Fibroblast of lung (primary cell): ENCODE data around the gene STRA8. TPM values are rescaled to one million over a fixed set of nuclear protein-coding genes. Genes with fewer than 3 reads are reported as not detected.

Experiments
- DNase-seq, 2 donors: peaks; one replicate each; pipeline versions ENCODE4 v3.0.0 to v3.0.0-alpha.2; 2010; ENCODE audit warnings: low read depth in 2 of 2
- H2AFZ ChIP-seq: 2 replicates; pipeline ENCODE4 v1.5.1; 2012; ENCODE audit warnings: low read length, control low read depth, inconsistent platforms
- H3K27ac ChIP-seq: 2 replicates; pipeline ENCODE4 v1.5.1; 2011; ENCODE audit warnings: low read length, control low read depth; ENCODE audit not compliant: insufficient read depth
- H3K27me3 ChIP-seq: 2 replicates; pipeline ENCODE4 v1.5.1; 2011; ENCODE audit warnings: mild to moderate bottlenecking, low read length; ENCODE audit not compliant: control insufficient read depth, insufficient read depth
- H3K36me3 ChIP-seq: 2 replicates; pipeline ENCODE4 v1.5.1; 2011; ENCODE audit warnings: low read length; ENCODE audit not compliant: control insufficient read depth, insufficient read depth
- H3K4me1 ChIP-seq: 2 replicates; pipeline ENCODE4 v1.5.1; 2011; ENCODE audit warnings: low read length; ENCODE audit not compliant: control insufficient read depth, insufficient read depth; ENCODE audit errors: extremely low read depth
- H3K4me2 ChIP-seq: 2 replicates; pipeline ENCODE4 v1.5.1; 2011; ENCODE audit warnings: low read length, control low read depth; ENCODE audit not compliant: insufficient read depth; ENCODE audit errors: extremely low read depth
- H3K4me3 ChIP-seq, 4 experiments: fragments of 200-600 bp in 1 of 4; sonication (generic) in 1 of 4; replicated peaks in 1 of 4; 2 replicates each; pipeline ENCODE4 v1.5.1; 2011 to 2016; ENCODE audit warnings: low read length in 4 of 4, low read depth in 3 of 4, mild to moderate bottlenecking in 3 of 4, control low read depth in 2 of 4, inconsistent platforms in 1 of 4, mixed read lengths in 1 of 4; ENCODE audit not compliant: insufficient read depth in 1 of 4; ENCODE audit errors: control extremely low read depth in 1 of 4
- H3K79me2 ChIP-seq: 2 replicates; pipeline ENCODE4 v1.5.1; 2012; ENCODE audit warnings: mild to moderate bottlenecking, low read length, inconsistent platforms; ENCODE audit not compliant: control insufficient read depth, insufficient read depth
- H3K9ac ChIP-seq: 2 replicates; pipeline ENCODE4 v1.5.1; 2011; ENCODE audit warnings: mild to moderate bottlenecking, low read length, control low read depth; ENCODE audit not compliant: insufficient read depth
- H3K9me3 ChIP-seq: 2 replicates; pipeline ENCODE4 v1.5.1; 2012; ENCODE audit warnings: low read depth, low read length; ENCODE audit not compliant: control insufficient read depth, insufficient read depth
- H4K20me1 ChIP-seq: 2 replicates; pipeline ENCODE4 v1.5.1; 2011; ENCODE audit warnings: low read length; ENCODE audit not compliant: control insufficient read depth, insufficient read depth; ENCODE audit errors: extremely low read depth
- EZH2 ChIP-seq: IDR thresholded peaks from 2 replicates; pipeline ENCODE4 v1.5.1; 2012; ENCODE audit warnings: low read length, control low read depth, mild to moderate bottlenecking; ENCODE audit errors: missing control alignments
- polyA plus RNA-seq, 2 donors: library from polyadenylated mRNA; depleted of rRNA in 1 of 2; stranded (reverse) in 1 of 2; unstranded in 1 of 2; fragments of >200 nt; gene quantifications; 2 replicates each; pipeline ENCODE4 v1.2.1, GENCODE V29; 2011 to 2012; ENCODE audit warnings: missing spikeins in 1 of 2
- total RNA-seq: library from RNA; depleted of rRNA; stranded (reverse); fragments of >200 nt; gene quantifications from 2 replicates; pipeline ENCODE4 v1.2.1, GENCODE V29; 2014
- TF ChIP-seq, protein P1 (sequence below), 2 donors: IDR thresholded peaks in 1 of 2; conservative IDR thresholded peaks in 1 of 2; 1 replicate in 1 of 2; 2 replicates in 1 of 2; pipeline ENCODE4 v1.5.1; 2011 to 2012; ENCODE audit warnings: low read length in 2 of 2, control low read depth in 1 of 2, inconsistent platforms in 1 of 2, low read depth in 1 of 2, mild to moderate bottlenecking in 1 of 2

The STRA8 gene
- total and polyA plus RNA-seq, 2 donors (not counting 1 experiment from before 2014, with no cell fraction given) = not detected

DNA sequence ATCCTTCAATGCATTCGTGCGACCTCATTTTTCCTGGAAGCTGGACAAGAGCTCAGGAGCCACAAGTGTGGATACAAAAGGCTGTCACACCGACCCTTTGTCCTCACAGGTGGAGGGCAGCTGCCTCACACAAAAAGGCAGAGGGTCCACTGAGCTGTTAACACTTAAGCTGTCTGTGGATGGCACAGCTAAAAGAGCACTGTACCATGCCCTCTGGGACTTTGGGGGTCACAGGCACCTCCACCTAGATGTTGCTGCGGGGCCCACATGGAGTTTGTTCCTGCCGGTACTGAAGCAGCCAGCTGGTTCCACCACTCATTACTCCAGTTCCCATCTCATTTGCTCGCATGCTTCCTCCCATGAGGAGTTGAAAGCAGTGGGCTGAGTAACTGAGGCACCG, 57.0 kb downstream of the STRA8 start:
- Histone ChIP-seq H4K20me1 (no peaks in the 10 kb centered on the region), H3K4me2 (no peak overlapping the region), H3K4me1 (no peaks in the 10 kb centered on the region), H2AFZ (no peak overlapping the region), H3K4me3 (no peak overlapping the region), H3K9me3 (no peaks in the 10 kb centered on the region), H3K27ac (no peak overlapping the region), H3K36me3 (no peaks in the 10 kb centered on the region), H3K79me2 (no peaks in the 10 kb centered on the region), H3K9ac (no peak overlapping the region), H3K27me3 (no peaks in the 10 kb centered on the region)
- DNase-seq = no peak
- no peak for TF ChIP-seq EZH2

DNA sequence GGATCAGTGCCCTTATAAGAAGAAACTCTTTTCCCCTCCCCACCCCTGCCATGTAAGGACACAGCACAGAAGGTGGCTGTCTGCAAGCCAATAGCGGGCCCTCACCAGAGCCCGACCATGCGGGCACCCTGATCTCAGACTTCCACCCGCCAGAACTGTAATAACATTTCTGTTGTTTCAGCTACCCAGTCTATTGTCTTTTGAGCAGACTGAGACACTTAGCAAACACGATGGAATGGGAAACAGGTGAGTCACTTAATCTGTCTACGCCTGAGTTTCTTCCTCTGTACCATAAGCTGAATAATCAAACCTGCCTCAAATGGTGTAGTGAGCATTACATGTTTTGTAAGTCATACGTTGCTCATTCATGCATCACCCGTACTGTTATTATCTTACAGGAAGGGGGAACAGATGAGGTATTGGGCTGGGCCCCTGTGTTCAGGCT, 58.2 kb downstream of the STRA8 start:
- Histone ChIP-seq H3K9ac (no peak overlapping the region), H4K20me1 (no peaks in the 10 kb centered on the region), H3K9me3 (no peaks in the 10 kb centered on the region), H3K4me1 (no peaks in the 10 kb centered on the region), H3K27ac (no peak overlapping the region), H3K4me2 (no peak overlapping the region), H3K4me3 (no peak overlapping the region), H3K36me3 (no peaks in the 10 kb centered on the region), H3K27me3 (no peaks in the 10 kb centered on the region), H2AFZ (no peak overlapping the region), H3K79me2 (no peaks in the 10 kb centered on the region)
- peak; percentile 7 to 91 for DNase-seq
- TF ChIP-seq, protein P1, sequence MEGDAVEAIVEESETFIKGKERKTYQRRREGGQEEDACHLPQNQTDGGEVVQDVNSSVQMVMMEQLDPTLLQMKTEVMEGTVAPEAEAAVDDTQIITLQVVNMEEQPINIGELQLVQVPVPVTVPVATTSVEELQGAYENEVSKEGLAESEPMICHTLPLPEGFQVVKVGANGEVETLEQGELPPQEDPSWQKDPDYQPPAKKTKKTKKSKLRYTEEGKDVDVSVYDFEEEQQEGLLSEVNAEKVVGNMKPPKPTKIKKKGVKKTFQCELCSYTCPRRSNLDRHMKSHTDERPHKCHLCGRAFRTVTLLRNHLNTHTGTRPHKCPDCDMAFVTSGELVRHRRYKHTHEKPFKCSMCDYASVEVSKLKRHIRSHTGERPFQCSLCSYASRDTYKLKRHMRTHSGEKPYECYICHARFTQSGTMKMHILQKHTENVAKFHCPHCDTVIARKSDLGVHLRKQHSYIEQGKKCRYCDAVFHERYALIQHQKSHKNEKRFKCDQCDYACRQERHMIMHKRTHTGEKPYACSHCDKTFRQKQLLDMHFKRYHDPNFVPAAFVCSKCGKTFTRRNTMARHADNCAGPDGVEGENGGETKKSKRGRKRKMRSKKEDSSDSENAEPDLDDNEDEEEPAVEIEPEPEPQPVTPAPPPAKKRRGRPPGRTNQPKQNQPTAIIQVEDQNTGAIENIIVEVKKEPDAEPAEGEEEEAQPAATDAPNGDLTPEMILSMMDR (conservative IDR thresholded peaks at IDR 0.05 in 1 of 2, IDR thresholded peaks at IDR 0.05 in 1 of 2; ENCODE audit: low read depth in 1 of 2, low read length in 2 of 2) = no peak

DNA sequence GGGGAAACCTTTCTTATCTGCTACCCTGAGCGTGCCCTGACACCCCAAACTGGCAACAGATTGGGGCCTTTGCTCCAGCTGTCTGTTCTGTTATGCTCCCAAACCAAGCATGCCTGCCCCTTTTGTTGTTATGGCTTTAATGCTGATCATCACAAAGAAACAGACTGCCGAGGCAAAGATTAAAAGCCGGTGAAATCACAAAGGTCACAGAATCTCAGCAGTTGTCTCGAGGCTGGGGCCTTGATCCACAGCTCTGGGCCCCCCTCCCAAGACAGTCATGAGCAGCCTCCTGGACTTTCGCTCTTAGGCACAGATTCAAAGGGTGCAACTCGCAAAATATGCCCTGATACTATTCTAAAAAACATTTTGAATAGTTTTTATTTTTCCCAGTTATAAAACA, 65.6 kb downstream of the STRA8 start:
- H3K9ac ChIP-seq = no peak overlapping the region
- TF ChIP-seq EZH2 = no peak
- TF ChIP-seq, protein P1 (conservative IDR thresholded peaks at IDR 0.05 in 1 of 2, IDR thresholded peaks at IDR 0.05 in 1 of 2; ENCODE audit: low read depth in 1 of 2, low read length in 2 of 2) = no peak
- no peaks in the 10 kb centered on the region for H3K4me1 ChIP-seq

More for the DNA sequence above, 65.6 kb downstream of the STRA8 start:
- Histone ChIP-seq H3K79me2 (no peaks in the 10 kb centered on the region), H3K36me3 (no peaks in the 10 kb centered on the region), H3K27me3 (no peaks in the 10 kb centered on the region), H3K27ac (no peak overlapping the region), H3K4me2 (no peak overlapping the region), H2AFZ (no peak overlapping the region), H4K20me1 (no peaks in the 10 kb centered on the region), H3K9me3 (no peaks in the 10 kb centered on the region), H3K4me3 (no peak overlapping the region)
- DNase-seq = no peak
